Nephron (organoid): ENCODE data around the gene LSP1.

Experiments
- H3K27ac Mint-ChIP-seq, 3 experiments: 2 replicates each; pipeline ENCODE4 v1.8.0; 2020; ENCODE audit warnings: mixed read lengths in 3 of 3, mild to moderate bottlenecking in 2 of 3, moderate library complexity in 1 of 3
- H3K27me3 Mint-ChIP-seq: 2 replicates; pipeline ENCODE4 v1.8.0; 2021; ENCODE audit warnings: low read depth, mild to moderate bottlenecking, moderate library complexity, mixed read lengths
- H3K36me3 Mint-ChIP-seq: 2 replicates; pipeline ENCODE4 v1.8.0; 2020; ENCODE audit warnings: low read depth, mixed read lengths
- H3K4me1 Mint-ChIP-seq: 2 replicates; pipeline ENCODE4 v1.8.0; 2020; ENCODE audit warnings: mixed read lengths
- H3K4me3 Mint-ChIP-seq, 3 experiments: 2 replicates each; pipeline ENCODE4 v1.8.0; 2020; ENCODE audit warnings: mild to moderate bottlenecking in 3 of 3, mixed read lengths in 3 of 3, moderate library complexity in 2 of 3
- H3K9me3 Mint-ChIP-seq: 2 replicates; pipeline ENCODE4 v1.8.0; 2020; ENCODE audit warnings: mixed read lengths
- CTCF ChIP-seq, 3 experiments: fragments of 200-600 bp; sonication (generic); IDR thresholded peaks; one replicate each; pipeline ENCODE4 v1.5.0; 2021; ENCODE audit warnings: antibody characterized with exemption in 3 of 3; ENCODE audit not compliant: unreplicated experiment in 3 of 3

Gene LSP1

GRCh38 chr11:1928470-1928890, 75.6 kb downstream of the LSP1 start:
- no peak overlapping the region for H3K4me3 Mint-ChIP-seq
- TF ChIP-seq CTCF (IDR thresholded peaks at IDR 0.05; ENCODE audit: unreplicated experiment in 3 of 3): no peak

GRCh38 chr11:1928891-1929541, 76.1 kb downstream of the LSP1 start:
- no peak overlapping the region for H3K4me3 Mint-ChIP-seq
- H3K27me3 Mint-ChIP-seq: no peaks in the 10 kb centered on the region
- H3K27ac Mint-ChIP-seq: peak overlapping the region in 2 of 3 experiments; percentile 89 to 95
- H3K4me1 Mint-ChIP-seq: peaks cover 47% of the 10 kb centered on the region
- no peaks in the 10 kb centered on the region for H3K9me3 Mint-ChIP-seq
- H3K36me3 Mint-ChIP-seq: no peaks in the 10 kb centered on the region
- TF ChIP-seq CTCF (IDR thresholded peaks at IDR 0.05; ENCODE audit: unreplicated experiment in 3 of 3): no peak

More at GRCh38 chr11:1928470-1928890, 75.6 kb downstream of the LSP1 start:
- peak overlapping the region; percentile 52 to 95 (median 89) for H3K27ac Mint-ChIP-seq
- H3K27me3 Mint-ChIP-seq: no peaks in the 10 kb centered on the region
- H3K4me1 Mint-ChIP-seq: peaks cover 48% of the 10 kb centered on the region
- no peaks in the 10 kb centered on the region for H3K9me3 Mint-ChIP-seq
- H3K36me3 Mint-ChIP-seq: no peaks in the 10 kb centered on the region

- H3K27ac Mint-ChIP-seq: peak overlapping the region; percentile 95 to 98 (median 96)
- no peak overlapping the region for H3K4me3 Mint-ChIP-seq
- no peak for TF ChIP-seq CTCF (IDR thresholded peaks at IDR 0.05; ENCODE audit: unreplicated experiment in 3 of 3)
- H3K27me3 Mint-ChIP-seq: no peaks in the 10 kb centered on the region
- H3K4me1 Mint-ChIP-seq: peaks cover 47% of the 10 kb centered on the region
- H3K36me3 Mint-ChIP-seq: no peaks in the 10 kb centered on the region
- no peaks in the 10 kb centered on the region for H3K9me3 Mint-ChIP-seq
Measured at GRCh38 chr11:1929621-1930461, 77.0 kb downstream of the LSP1 start.

- no peaks in the 10 kb centered on the region for H3K9me3 Mint-ChIP-seq
- H3K27me3 Mint-ChIP-seq: no peaks in the 10 kb centered on the region
- H3K27ac Mint-ChIP-seq: peak overlapping the region; percentile 95 to 98 (median 96)
- peaks cover 47% of the 10 kb centered on the region for H3K4me1 Mint-ChIP-seq
- H3K4me3 Mint-ChIP-seq: peak overlapping the region in 2 of 3 experiments; percentile 9 to 39
- no peaks in the 10 kb centered on the region for H3K36me3 Mint-ChIP-seq
- no peak for TF ChIP-seq CTCF (IDR thresholded peaks at IDR 0.05; ENCODE audit: unreplicated experiment in 3 of 3)
Measured at GRCh38 chr11:1930462-1930830, 77.6 kb downstream of the LSP1 start.

- Mint-ChIP-seq H3K9me3 (no peaks in the 10 kb centered on the region), H3K4me3 (peak overlapping the region; percentile 8 to 40 (median 33)), H3K36me3 (no peaks in the 10 kb centered on the region), H3K27ac (peak overlapping the region; percentile 95 to 98 (median 96)), H3K4me1 (peaks cover 42% of the 10 kb centered on the region), H3K27me3 (no peaks in the 10 kb centered on the region)
- no peak for TF ChIP-seq CTCF (IDR thresholded peaks at IDR 0.05; ENCODE audit: unreplicated experiment in 3 of 3)
Measured at GRCh38 chr11:1931341-1932104, 78.6 kb downstream of the LSP1 start.
